Panc1 (cell line): ENCODE data around the gene HOXB3.

ENCODE experiments used
- CTCF ChIP-seq: fragments of 450-650 bp; IDR thresholded peaks from 2 replicates; pipeline ENCODE4 v1.5.1; 2017; ENCODE audit warnings: mild to moderate bottlenecking
- POLR2AphosphoS5 ChIP-seq: IDR thresholded peaks from 2 replicates; pipeline ENCODE4 v1.6.1; 2012; ENCODE audit warnings: mild to moderate bottlenecking, low read depth, low read length, moderate library complexity
- REST ChIP-seq, 2 experiments: IDR thresholded peaks; 2 replicates each; pipeline ENCODE4 v1.6.1; 2011 to 2012; ENCODE audit warnings: low read depth in 2 of 2, control low read depth in 1 of 2, low read length in 1 of 2, mild to moderate bottlenecking in 1 of 2, moderate library complexity in 1 of 2; ENCODE audit not compliant: insufficient read depth in 1 of 2
- SIN3A ChIP-seq: IDR thresholded peaks from 2 replicates; pipeline ENCODE4 v1.6.1; 2012; ENCODE audit warnings: low read depth, mild to moderate bottlenecking, low read length, moderate library complexity, borderline replicate concordance; ENCODE audit not compliant: insufficient read depth
- TCF7L2 ChIP-seq: IDR thresholded peaks from 2 replicates; pipeline ENCODE4 v1.6.1; 2011; ENCODE audit warnings: mild to moderate bottlenecking, low read depth, low read length, inconsistent platforms

GRCh38 chr17:48576479-48577309 lies 13.3 kb downstream of the HOXB3 start:
- TF ChIP-seq CTCF (no peak), REST (IDR thresholded peaks at IDR 0.05; ENCODE audit: insufficient read depth in 1 of 2, low read depth in 2 of 2, low read length in 1 of 2) (no peak), POLR2AphosphoS5 (no peak), TCF7L2 (no peak), SIN3A (no peak)
